ENCODE data around the gene BCAN.

DNA sequence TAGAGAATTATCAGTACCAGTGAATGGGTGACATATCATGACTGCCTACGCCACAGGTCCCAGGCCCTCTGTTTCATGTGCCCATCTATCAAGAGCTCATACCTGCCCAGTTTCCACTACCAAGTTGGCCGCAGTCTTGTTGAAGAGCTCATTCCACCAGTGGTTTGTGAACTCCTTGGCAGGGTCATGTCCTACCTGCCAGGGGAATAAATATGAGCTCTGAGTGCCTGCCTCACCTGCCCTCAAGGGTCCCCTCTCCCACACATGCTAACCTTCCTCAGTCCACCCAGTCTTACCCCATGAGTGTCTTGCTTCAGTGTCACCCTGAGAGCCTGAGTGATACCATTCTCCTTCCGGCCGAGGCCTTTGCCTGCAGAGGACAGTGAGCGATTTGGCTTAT lies 43.8 kb upstream of the BCAN start:
- TF ChIP-seq POLR2AphosphoS5 (IDR thresholded peaks at IDR 0.05; ENCODE audit: low read depth, low read length) = no peak
- TF ChIP-seq SIN3A (IDR thresholded peaks at IDR 0.05; ENCODE audit: borderline replicate concordance, insufficient read depth, low read length) = no peak
- TF ChIP-seq TAF1 (IDR thresholded peaks at IDR 0.05; ENCODE audit: borderline replicate concordance, insufficient read depth, low read length) = no peak
- TF ChIP-seq, protein P1, sequence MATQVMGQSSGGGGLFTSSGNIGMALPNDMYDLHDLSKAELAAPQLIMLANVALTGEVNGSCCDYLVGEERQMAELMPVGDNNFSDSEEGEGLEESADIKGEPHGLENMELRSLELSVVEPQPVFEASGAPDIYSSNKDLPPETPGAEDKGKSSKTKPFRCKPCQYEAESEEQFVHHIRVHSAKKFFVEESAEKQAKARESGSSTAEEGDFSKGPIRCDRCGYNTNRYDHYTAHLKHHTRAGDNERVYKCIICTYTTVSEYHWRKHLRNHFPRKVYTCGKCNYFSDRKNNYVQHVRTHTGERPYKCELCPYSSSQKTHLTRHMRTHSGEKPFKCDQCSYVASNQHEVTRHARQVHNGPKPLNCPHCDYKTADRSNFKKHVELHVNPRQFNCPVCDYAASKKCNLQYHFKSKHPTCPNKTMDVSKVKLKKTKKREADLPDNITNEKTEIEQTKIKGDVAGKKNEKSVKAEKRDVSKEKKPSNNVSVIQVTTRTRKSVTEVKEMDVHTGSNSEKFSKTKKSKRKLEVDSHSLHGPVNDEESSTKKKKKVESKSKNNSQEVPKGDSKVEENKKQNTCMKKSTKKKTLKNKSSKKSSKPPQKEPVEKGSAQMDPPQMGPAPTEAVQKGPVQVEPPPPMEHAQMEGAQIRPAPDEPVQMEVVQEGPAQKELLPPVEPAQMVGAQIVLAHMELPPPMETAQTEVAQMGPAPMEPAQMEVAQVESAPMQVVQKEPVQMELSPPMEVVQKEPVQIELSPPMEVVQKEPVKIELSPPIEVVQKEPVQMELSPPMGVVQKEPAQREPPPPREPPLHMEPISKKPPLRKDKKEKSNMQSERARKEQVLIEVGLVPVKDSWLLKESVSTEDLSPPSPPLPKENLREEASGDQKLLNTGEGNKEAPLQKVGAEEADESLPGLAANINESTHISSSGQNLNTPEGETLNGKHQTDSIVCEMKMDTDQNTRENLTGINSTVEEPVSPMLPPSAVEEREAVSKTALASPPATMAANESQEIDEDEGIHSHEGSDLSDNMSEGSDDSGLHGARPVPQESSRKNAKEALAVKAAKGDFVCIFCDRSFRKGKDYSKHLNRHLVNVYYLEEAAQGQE (IDR thresholded peaks at IDR 0.05; ENCODE audit: insufficient read depth in 1 of 2, low read depth in 2 of 2, low read length in 2 of 2) = no peak
